ENCODE measurements around the gene SLC35C1.
A peak's percentile ranks its signal among the peaks of the same experiment; 100 is the strongest.
"Not testable (repeated sequence)": the region's sequence is repeated elsewhere in the genome, so short reads cannot be mapped to it uniquely, and the experiment has no call there.

Gene SLC35C1

GRCh38 chr11:45833761-45834160, 28.8 kb downstream of the SLC35C1 start:
- H3K4me3 ChIP-seq (ENCODE audit: low read depth, low read length) = no peak overlapping the region

GRCh38 chr11:45834298-45834756, 29.4 kb downstream of the SLC35C1 start:
- no peaks in the 10 kb centered on the region for H3K27me3 ChIP-seq
- H3K9me3 ChIP-seq = no peaks in the 10 kb centered on the region
- DNase-seq = no peak
- no peak for TF ChIP-seq CTCF (IDR thresholded peaks at IDR 0.05; ENCODE audit: low read depth, low read length)
- H3K4me3 ChIP-seq (ENCODE audit: low read depth, low read length) = no peak overlapping the region
- no peaks in the 10 kb centered on the region for H3K4me1 ChIP-seq
- no peaks in the 10 kb centered on the region for H3K36me3 ChIP-seq

More at GRCh38 chr11:45833761-45834160, 28.8 kb downstream of the SLC35C1 start:
- Histone ChIP-seq H3K4me1 (no peaks in the 10 kb centered on the region), H3K9me3 (no peaks in the 10 kb centered on the region), H3K27me3 (no peaks in the 10 kb centered on the region), H3K36me3 (no peaks in the 10 kb centered on the region)
- no peak for DNase-seq
- no peak for TF ChIP-seq CTCF (IDR thresholded peaks at IDR 0.05; ENCODE audit: low read depth, low read length)

DNA sequence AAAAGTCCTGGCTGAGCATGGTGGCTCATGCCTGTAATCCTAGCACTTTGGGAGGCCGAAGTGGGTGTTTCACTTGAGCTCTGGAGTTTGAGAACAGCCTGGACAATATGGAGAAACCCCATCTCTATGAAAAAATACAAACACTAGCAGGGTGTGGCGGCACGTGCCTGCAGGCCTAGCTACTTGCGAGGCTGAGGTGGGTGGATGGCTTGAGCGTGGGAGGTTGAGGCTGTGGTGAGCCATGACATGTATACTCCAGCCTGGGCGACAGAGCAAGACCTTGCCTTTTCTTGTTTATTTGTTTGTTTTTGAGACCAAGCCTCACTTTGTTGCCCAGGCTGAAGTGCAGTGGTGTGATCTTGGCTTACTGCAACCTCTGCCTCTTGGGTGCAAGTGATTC, 34.3 kb downstream of the SLC35C1 start:
- Histone ChIP-seq H3K27me3 (no peaks in the 10 kb centered on the region), H3K4me3 (ENCODE audit: low read depth, low read length) (no peak overlapping the region), H3K9me3 (no peaks in the 10 kb centered on the region), H3K4me1 (no peaks in the 10 kb centered on the region), H3K36me3 (no peaks in the 10 kb centered on the region)
- no peak for TF ChIP-seq CTCF (IDR thresholded peaks at IDR 0.05; ENCODE audit: low read depth, low read length)
- DNase-seq = no peak

DNA sequence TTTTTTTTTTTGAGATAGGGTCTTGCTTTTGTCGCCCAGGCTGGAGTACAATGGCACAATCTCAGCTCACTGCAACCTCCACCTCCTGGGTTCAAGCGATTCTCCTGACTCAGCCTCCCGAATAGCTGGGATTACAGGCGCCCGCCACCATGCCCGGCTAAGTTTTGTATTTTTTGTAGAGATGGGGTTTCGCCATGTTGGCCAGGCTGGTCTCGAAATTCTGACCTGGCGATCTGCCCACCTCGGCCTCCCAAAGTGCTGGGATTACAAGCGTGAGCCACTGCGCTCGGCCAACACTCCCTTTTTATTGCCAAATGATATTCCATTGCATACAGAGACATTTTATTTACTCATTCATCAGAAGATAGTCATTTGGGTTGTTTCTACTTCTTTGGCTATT, 35.3 kb downstream of the SLC35C1 start:
- not testable (repeated sequence) for H3K9me3 ChIP-seq; H3K4me1 ChIP-seq; H3K4me3 ChIP-seq (ENCODE audit: low read depth, low read length); H3K27me3 ChIP-seq; DNase-seq; H3K36me3 ChIP-seq

- Histone ChIP-seq H3K9me3 (no peaks in the 10 kb centered on the region), H3K4me1 (peaks cover 4% of the 10 kb centered on the region; the same call in 1 of the 2 replicates), H3K4me3 (ENCODE audit: low read depth, low read length) (peak overlapping the region; percentile 30), H3K27me3 (no peaks in the 10 kb centered on the region), H3K36me3 (no peaks in the 10 kb centered on the region)
- peak; percentile 74 for TF ChIP-seq CTCF (IDR thresholded peaks at IDR 0.05; ENCODE audit: low read depth, low read length)
- peak; percentile 75 for DNase-seq
These were observed 38.4 kb downstream of the SLC35C1 start for GRCh38 chr11:45843158-45843924.

GRCh38 chr11:45844822-45845578, 40.1 kb downstream of the SLC35C1 start:
- no peaks in the 10 kb centered on the region for H3K36me3 ChIP-seq
- no peaks in the 10 kb centered on the region for H3K9me3 ChIP-seq
- TF ChIP-seq CTCF (IDR thresholded peaks at IDR 0.05; ENCODE audit: low read depth, low read length) = no peak
- no peak for DNase-seq
- no peak overlapping the region for H3K4me3 ChIP-seq (ENCODE audit: low read depth, low read length)
- peaks cover 4% of the 10 kb centered on the region; the same call in 1 of the 2 replicates for H3K4me1 ChIP-seq
- no peaks in the 10 kb centered on the region for H3K27me3 ChIP-seq

Data from BE2C (cell line).